Measurements from ENCODE around the gene RMND1.

RMND1 gene

DNA sequence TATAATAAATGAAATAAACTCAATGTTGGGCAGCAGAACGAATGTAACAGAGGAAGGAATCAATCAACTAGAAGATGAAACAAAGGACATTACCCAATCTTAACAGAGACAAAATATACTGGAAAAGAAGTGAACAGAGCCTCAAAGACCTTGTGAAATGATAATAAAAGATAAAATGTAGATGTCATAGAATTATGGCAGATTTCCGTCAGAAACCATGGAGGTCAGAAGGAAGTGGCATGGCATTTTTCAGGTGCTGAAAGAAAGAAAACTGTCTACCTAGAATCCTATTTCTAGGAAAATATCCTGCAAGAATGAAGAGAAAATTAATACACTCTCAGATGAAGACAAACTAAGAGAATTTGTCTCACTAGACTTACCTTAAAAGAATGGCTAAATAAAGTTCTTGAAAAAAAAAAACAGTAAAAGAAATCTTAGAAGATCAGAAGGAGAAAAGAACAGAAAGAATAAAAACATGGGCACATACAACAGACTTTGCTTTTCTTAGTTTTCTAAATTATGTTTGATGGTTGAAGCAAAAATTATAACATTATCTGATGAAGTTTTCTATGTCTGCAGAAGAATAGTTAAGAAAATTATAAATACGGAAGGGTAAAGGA, 37.2 kb downstream of the RMND1 start:
- Histone ChIP-seq H3K27me3 (no peaks in the 10 kb centered on the region), H3K27ac (no peak overlapping the region), H3K9me3 (no peaks in the 10 kb centered on the region), H3K36me3 (peaks cover 25 to 74% (median 52%) of the 10 kb centered on the region in 3 donors), H3K4me1 (no peaks in the 10 kb centered on the region), H3K4me3 (no peak overlapping the region)
- DNase-seq, result no peak
- intact Hi-C loops (cut with DNase I; ENCODE audit: low total_unique reads), result no loop called here
- no peak for TF ChIP-seq CTCF (IDR thresholded peaks at IDR 0.05)

GRCh38 chr6:151413372-151414145, 38.4 kb downstream of the RMND1 start:
- Histone ChIP-seq H3K27me3 (no peaks in the 10 kb centered on the region), H3K27ac (no peak overlapping the region), H3K9me3 (no peaks in the 10 kb centered on the region), H3K4me1 (no peaks in the 10 kb centered on the region), H3K4me3 (no peak overlapping the region), H3K36me3 (peaks cover 25 to 69% (median 52%) of the 10 kb centered on the region in 3 donors)
- no peak for DNase-seq
- no peak for TF ChIP-seq CTCF (IDR thresholded peaks at IDR 0.05)
- intact Hi-C loops (cut with DNase I; ENCODE audit: low total_unique reads), result no loop called here

DNA sequence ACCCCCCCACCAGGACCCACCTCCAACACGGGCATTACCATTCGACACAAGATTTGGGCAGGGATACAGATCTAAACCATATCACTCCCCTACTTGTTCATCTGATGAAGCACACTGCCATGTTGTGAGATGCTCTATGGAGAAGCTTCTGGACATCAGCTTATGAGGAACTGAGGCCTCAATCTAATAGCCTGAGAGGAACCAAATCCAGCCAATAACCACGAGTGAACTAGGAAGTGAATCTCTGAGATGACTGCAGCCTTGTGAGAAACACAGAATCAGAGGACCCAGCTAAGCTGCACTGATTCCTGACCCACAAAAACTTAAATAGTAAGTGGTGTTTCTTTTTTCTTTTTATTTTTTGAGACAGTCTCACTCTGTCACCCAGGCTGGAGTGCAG, 39.0 kb downstream of the RMND1 start:
- intact Hi-C loops (cut with DNase I; ENCODE audit: low total_unique reads), result no loop called here
- DNase-seq, result no peak
- Histone ChIP-seq H3K4me1 (no peaks in the 10 kb centered on the region), H3K36me3 (peaks cover 25 to 70% (median 52%) of the 10 kb centered on the region in 3 donors), H3K9me3 (no peaks in the 10 kb centered on the region), H3K27ac (no peak overlapping the region), H3K27me3 (no peaks in the 10 kb centered on the region), H3K4me3 (no peak overlapping the region)
- TF ChIP-seq CTCF (IDR thresholded peaks at IDR 0.05), result no peak

DNA sequence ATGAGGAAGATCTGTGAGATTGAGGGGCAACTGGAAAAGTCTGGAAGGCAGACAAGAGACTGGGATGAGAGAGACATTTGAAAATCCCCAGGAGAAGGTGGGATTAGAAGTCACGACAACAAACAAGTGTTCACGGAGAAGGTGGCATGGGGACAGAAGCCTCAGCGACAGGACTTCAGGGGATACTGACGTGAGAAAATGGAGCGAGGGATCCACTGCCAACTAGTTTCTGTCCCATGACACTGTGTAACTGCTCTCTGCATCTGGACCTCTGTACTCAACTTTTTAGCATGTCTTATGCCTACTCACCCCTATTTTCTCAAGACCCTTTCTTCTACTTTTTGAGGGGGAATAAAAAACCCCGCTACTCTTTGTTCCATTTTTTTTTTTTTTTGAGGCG, 42.2 kb downstream of the RMND1 start:
- no peaks in the 10 kb centered on the region for H3K27me3 ChIP-seq
- TF ChIP-seq CTCF (IDR thresholded peaks at IDR 0.05), result no peak
- intact Hi-C loops (cut with DNase I; ENCODE audit: low total_unique reads), result loop anchor here (5.0 kb wide), 1 partner anchor 68 kb away; no protein-coding TSS in a partner anchor
- no peak overlapping the region for H3K4me3 ChIP-seq
- H3K9me3 ChIP-seq, result no peaks in the 10 kb centered on the region
- H3K4me1 ChIP-seq, result peaks cover 0 to 20% (median 6%) of the 10 kb centered on the region in 4 donors
- no peak overlapping the region for H3K27ac ChIP-seq
- peaks cover 7 to 56% (median 36%) of the 10 kb centered on the region in 3 donors for H3K36me3 ChIP-seq
- no peak for DNase-seq

- Histone ChIP-seq H3K9me3 (no peaks in the 10 kb centered on the region), H3K4me1 (peaks cover 0 to 20% (median 6%) of the 10 kb centered on the region in 4 donors), H3K36me3 (peaks cover 7 to 56% (median 38%) of the 10 kb centered on the region in 3 donors), H3K27ac (no peak overlapping the region), H3K4me3 (no peak overlapping the region), H3K27me3 (no peaks in the 10 kb centered on the region)
- intact Hi-C loops (cut with DNase I; ENCODE audit: low total_unique reads), result loop anchor here (5.0 kb wide), 1 partner anchor 68 kb away; no protein-coding TSS in a partner anchor
- no peak for DNase-seq
- no peak for TF ChIP-seq CTCF (IDR thresholded peaks at IDR 0.05)
Measured at GRCh38 chr6:151409260-151409659, 42.7 kb downstream of the RMND1 start.

All from tibial artery (tissue), 4 donors.